CD4-positive, alpha-beta T cell treated with Interleukin-17A for 4 hours (primary cell): ENCODE results near the gene ZFHX3.

Source experiments
- DNase-seq: peaks from one replicate; pipeline ENCODE4 v3.0.0-alpha.2; 2020; ENCODE audit warnings: mixed read lengths

Gene ZFHX3

GRCh38 chr16:72862090-72862489, 185.8 kb downstream of the ZFHX3 start:
- no peak for DNase-seq

- no peak for DNase-seq
Measured at GRCh38 chr16:72860726-72861562, 187.0 kb downstream of the ZFHX3 start.

GRCh38 chr16:72859581-72859980, 188.3 kb downstream of the ZFHX3 start:
- no peak for DNase-seq

GRCh38 chr16:72858665-72859493, 189.0 kb downstream of the ZFHX3 start:
- no peak for DNase-seq

GRCh38 chr16:72857834-72858664, 189.9 kb downstream of the ZFHX3 start:
- DNase-seq: no peak

GRCh38 chr16:72856797-72857196, 191.1 kb downstream of the ZFHX3 start:
- no peak for DNase-seq

GRCh38 chr16:72854267-72854959, 193.5 kb downstream of the ZFHX3 start:
- no peak for DNase-seq

GRCh38 chr16:72853575-72854266, 194.2 kb downstream of the ZFHX3 start:
- DNase-seq: no peak

GRCh38 chr16:72852421-72852820, 195.5 kb downstream of the ZFHX3 start:
- DNase-seq: no peak

GRCh38 chr16:72850853-72851252, 197.1 kb downstream of the ZFHX3 start:
- no peak for DNase-seq

- DNase-seq: no peak
Measured at GRCh38 chr16:72850021-72850420, 197.9 kb downstream of the ZFHX3 start.

- DNase-seq: no peak
Measured at GRCh38 chr16:72848759-72849664, 198.9 kb downstream of the ZFHX3 start.

GRCh38 chr16:72848028-72848400, 199.9 kb downstream of the ZFHX3 start:
- DNase-seq: no peak

- no peak for DNase-seq
Measured at GRCh38 chr16:72847187-72848027, 200.5 kb downstream of the ZFHX3 start.

GRCh38 chr16:72846594-72846993, 201.3 kb downstream of the ZFHX3 start:
- no peak for DNase-seq

- DNase-seq: no peak
Measured at GRCh38 chr16:72845322-72846020, 202.5 kb downstream of the ZFHX3 start.

GRCh38 chr16:72844225-72844920, 203.6 kb downstream of the ZFHX3 start:
- DNase-seq: no peak

GRCh38 chr16:72841506-72841905, 206.4 kb downstream of the ZFHX3 start:
- DNase-seq: no peak
